GM21390 (cell line): ENCODE measurements around the gene GPNMB.

ENCODE experiments used
- ATAC-seq: cut with Tn5 transposase; IDR thresholded peaks from one replicate; pipeline ENCODE4 v1.9.1; 2021; ENCODE audit not compliant: unreplicated experiment

The GPNMB gene

DNA sequence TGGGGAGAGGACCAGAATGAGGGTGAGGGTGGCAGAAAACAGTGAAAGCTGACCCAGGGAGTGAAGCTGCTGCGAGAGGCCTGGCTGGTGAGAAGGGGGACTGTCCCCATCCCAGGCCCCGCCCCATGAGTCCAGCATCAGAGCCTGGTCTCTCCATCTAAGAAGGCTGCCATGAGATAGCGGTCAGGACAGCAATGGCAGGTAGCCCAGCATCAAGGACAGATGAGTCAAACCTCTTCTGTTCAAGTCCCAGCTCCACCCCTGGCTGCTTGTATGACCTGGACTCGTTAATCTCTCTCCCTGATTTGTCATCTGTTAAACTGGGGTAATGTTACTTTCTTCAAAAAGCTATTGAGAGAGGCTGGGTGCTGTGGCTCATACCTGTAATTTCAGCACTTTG is 22.2 kb downstream of the GPNMB start:
- no peak for ATAC-seq

DNA sequence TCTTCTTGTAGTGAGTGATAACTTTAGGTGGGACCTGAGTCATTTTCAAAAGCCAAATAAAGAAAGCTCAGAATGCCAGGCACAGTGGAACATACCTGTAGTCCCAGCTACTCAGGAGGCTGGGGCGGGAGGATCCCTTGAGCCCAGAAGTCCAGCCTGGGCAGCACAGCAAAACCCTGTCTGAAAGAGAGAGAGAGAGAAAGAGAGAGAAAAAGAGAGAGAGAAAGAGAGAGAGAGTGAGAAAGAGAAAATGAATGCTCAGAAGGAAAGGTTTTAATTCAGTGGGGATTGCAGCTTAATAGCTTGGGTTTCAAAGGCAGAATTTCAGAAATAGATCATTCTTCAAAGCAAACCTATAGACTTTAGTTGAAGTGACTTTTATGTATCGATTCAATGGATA is 25.7 kb downstream of the GPNMB start:
- no peak for ATAC-seq

DNA sequence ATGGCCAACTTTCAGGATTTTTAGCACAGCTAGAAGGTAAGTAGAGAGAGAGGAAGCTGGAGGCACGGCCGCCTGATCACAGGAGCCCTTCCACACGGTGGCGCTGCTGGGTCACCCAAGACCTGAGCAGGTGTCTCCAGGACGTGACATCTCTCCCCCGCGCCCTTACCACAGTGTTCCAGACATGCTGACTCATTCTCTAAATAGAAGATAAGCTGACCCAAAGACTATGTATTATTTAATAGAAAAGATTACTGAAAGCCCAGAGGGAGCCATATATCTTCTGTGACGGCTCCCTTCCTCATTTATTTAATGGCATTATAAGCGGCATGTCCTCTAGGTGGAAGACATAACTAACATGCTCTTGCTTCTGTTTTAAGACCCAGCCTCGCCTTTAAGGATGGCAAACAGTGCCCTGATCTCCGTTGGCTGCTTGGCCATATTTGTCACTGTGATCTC is 26.6 kb downstream of the GPNMB start:
- ATAC-seq = peak; percentile 98

DNA sequence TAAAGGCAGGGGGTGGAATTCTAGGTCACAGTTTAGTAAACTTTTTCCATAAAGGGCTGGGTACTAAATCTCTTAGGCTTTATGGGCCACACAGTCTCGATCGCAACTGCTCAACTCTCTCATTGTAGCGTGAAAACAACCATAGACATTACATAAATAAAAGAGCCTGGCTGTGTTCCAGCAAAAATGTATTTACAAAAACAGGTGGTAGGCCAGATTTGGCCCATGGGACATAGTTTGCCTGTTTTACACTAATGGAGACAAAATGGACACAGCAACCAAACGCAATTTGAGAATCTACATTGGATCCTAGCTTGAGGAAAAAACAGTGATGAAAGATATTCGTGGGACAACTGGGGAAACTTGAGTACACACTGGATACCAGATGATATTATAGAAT is 29.3 kb downstream of the GPNMB start:
- ATAC-seq = no peak

GRCh38 chr7:23276376-23276775 is 29.8 kb downstream of the GPNMB start:
- ATAC-seq = no peak

GRCh38 chr7:23276947-23277346 is 30.4 kb downstream of the GPNMB start:
- ATAC-seq = no peak

GRCh38 chr7:23277359-23277989 is 30.9 kb downstream of the GPNMB start:
- no peak for ATAC-seq

- no peak for ATAC-seq
These were observed 33.4 kb downstream of the GPNMB start for GRCh38 chr7:23279819-23280525.

DNA sequence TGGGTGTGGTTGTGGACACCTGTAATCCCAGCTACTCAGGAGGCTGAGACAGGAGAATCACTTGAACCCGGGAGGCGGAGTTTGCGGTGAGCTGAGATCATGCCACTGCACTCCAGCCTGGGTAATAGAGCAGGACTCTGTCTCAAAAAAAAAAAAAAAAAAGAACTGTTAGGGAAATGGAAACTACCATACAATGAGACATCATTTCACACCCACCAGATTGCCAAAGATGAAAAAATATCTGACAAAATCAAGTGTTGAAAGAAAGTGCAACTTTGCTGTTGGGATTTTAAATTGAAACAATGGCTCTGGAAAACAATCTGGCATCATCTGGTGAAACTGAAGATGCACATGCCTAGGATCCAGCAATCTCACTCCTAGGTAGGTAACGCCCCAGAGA is 36.5 kb downstream of the GPNMB start:
- ATAC-seq = no peak

DNA sequence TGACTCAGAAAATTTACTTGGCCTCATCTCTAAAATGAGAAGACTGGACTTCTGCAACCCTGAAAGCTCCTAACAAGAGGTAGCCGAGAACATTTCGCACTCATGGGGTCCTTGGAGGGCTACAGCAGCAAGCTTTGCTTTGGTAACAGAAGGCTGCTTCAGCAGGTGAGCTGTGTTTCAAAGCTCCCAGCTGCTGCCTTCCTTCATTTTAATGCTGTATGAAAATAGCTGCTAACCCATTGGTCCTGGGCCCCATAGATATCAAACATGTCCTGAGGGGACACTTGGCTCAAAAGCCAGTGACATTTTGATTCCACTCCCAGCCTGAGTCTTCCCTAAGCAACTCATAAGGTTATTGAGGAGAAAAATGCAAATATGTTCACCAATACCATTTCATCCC is 38.3 kb downstream of the GPNMB start:
- ATAC-seq = no peak

GRCh38 chr7:23285657-23286646 is 39.4 kb downstream of the GPNMB start:
- ATAC-seq = no peak

GRCh38 chr7:23287612-23288011 is 41.0 kb downstream of the GPNMB start:
- ATAC-seq = no peak

DNA sequence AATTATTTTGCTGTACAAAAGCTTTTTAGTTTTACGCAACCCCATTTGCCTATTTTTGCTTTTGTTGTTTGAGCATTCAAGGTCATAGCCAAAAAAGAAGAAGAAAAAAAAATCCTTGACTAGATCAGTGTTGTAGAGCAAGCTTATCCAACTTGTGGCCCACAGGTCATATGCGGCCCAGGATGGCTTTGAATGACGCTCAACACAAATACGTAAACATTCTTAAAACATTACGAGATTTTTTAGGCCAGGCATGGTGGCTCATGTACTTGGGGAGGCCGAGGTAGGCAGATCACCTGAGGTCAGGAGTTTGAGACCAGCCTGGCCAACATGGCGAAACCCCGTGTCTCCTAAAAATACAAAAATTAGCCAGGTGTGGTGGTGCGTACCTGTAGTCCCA is 44.4 kb downstream of the GPNMB start:
- ATAC-seq = no peak

DNA sequence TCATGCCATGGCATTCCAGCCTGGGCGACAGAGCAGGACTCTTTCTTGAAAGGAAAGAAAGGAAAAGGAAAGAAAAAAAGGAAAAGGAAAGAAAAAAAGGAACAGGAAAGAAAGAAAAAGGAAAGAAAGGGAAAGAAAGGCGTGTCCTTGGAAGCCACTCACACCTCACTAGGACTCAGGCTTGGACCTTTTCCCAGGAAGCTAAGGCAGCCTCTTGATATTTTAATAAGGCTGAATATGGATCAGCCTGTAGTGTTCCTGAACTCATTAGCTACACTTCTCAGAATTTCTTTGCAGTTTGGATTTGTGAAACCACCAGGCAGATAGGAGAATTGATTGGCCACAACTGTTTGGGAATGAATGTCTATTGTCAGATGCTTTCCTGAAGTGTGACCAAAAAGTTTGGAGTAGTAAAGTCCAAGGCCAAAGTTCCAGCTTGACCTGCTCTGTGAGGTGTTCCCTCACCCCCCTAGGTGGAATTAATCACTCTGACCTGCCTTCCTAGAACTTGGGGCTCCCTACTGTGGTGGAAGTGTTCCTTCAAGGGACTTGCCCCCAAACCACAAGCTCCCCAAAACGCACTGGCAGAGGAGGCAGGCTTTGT is 45.5 kb downstream of the GPNMB start:
- ATAC-seq = no peak

GRCh38 chr7:23292623-23293022 is 46.0 kb downstream of the GPNMB start:
- no peak for ATAC-seq

DNA sequence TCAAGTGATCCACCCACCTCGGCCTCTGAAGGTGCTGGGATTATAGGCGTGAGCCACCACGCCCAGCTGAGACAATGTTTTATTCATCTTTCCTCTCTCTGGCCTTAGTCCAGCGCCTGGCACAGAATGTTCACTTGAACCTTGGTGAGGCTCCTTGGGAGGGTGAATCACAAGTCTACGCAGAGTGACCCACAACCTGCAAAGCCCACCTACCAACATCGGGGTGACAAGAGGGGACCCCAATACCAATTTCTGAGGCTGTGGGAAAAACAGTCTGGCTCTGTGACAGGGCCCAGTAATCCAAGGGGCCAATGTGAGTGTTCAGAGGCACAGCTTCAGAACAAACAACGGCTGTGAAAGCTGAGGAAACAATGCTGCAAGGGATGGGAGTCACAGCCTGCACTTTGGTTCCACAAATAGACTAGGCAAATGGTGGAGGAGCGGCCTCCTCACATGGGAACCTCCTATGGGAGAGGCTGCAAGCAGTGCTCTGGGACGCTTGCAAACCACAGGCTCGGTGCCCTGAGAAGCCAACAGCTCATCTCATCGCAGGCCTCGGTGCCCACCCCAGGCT is 47.0 kb downstream of the GPNMB start:
- no peak for ATAC-seq

DNA sequence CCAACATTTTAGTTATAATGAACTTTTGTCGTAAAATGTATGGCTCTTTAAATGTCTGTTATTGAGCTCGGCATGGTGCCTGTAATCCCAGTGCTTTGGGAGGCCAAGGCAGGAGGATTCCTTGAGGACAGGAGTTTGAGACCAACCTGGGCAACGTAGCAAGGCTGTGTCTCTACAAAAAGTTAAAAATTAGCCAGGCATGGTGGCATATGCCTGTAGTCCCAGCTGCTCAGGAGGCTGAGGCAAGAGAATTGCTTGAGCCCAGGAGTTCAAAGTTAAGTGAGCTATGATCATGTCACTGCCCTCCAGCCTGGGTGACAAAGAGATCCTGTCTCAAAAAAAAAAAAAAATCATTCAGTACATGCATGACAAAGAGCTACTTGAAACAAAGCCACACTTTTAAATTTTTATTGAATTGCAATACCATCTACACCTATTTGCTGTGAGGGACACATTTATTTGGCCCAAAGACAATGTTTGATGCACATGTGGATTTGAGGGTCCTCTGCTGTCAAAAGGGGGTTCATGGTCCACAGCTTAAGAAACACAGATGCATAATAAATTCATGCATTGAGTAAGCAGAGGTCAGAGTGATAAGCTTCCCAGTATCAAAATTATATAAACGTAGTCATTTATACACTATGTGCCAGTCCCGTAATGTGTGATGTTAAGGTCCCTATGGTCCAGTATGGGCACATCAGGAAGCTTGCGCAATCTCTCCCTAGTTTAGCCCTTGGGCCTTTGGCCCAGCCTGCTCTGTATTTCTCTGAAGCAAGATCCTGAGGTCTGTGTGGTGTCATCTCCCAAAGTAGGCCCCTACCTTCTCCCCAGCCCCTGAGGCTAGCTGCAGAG is 48.2 kb downstream of the GPNMB start:
- no peak for ATAC-seq

DNA sequence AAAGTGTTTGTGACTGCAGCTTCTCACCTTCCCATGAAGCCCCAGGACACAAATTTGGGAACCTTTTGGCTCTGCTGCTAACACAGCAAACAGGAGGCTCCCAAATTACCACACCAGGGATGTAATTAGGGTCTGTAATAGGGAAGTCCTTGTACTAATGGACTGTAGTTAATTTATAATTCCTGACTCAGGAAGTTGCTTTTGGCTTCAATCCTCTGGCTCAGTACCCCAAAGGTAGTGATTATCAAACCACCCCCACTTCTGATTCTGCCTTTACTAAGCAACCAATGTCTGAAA is 48.8 kb downstream of the GPNMB start:
- no peak for ATAC-seq

GRCh38 chr7:23298141-23298881 is 51.7 kb downstream of the GPNMB start:
- no peak for ATAC-seq
